ENCODE data around the gene PAPPA2.
"Not testable (repeated sequence)": the region's sequence is repeated elsewhere in the genome, so short reads cannot be mapped to it uniquely, and the experiment has no call there.

The PAPPA2 gene

GRCh38 chr1:176462674-176463378 is at the start of gene PAPPA2:
Gene PAPPA2, plus strand, starts transcription at chr1:176463175. Its CDS starts 93,148 bp downstream, at chr1:176556323.
- no peak for DNase-seq

- no peak for DNase-seq
These were observed 46.2 kb upstream of the PAPPA2 start for GRCh38 chr1:176416777-176417176.

- DNase-seq = not testable (repeated sequence)
These were observed 43.4 kb upstream of the PAPPA2 start for GRCh38 chr1:176419608-176420007.

GRCh38 chr1:176434234-176434633 is 28.7 kb upstream of the PAPPA2 start:
- DNase-seq = no peak

GRCh38 chr1:176436251-176436650 is 26.7 kb upstream of the PAPPA2 start:
- DNase-seq = no peak

- DNase-seq = no peak
These were observed 22.8 kb upstream of the PAPPA2 start for GRCh38 chr1:176440176-176440575.

- no peak for DNase-seq
These were observed 18.7 kb upstream of the PAPPA2 start for GRCh38 chr1:176444286-176444685.

- no peak for DNase-seq
These were observed 17.6 kb upstream of the PAPPA2 start for GRCh38 chr1:176445402-176445801.

GRCh38 chr1:176448340-176448739 is 14.6 kb upstream of the PAPPA2 start:
- DNase-seq = no peak

- no peak for DNase-seq
These were observed 12.4 kb upstream of the PAPPA2 start for GRCh38 chr1:176450526-176450925.

- not testable (repeated sequence) for DNase-seq
These were observed 11.2 kb upstream of the PAPPA2 start for GRCh38 chr1:176451741-176452140.

- no peak for DNase-seq
These were observed 6.2 kb upstream of the PAPPA2 start for GRCh38 chr1:176456795-176457194.

GRCh38 chr1:176460544-176461336 is 2.2 kb upstream of the PAPPA2 start:
- DNase-seq = no peak

GRCh38 chr1:176461576-176461975 is 1.4 kb upstream of the PAPPA2 start:
- no peak for DNase-seq

- DNase-seq = no peak
These were observed 3.5 kb downstream of the PAPPA2 start for GRCh38 chr1:176466514-176466913.

GRCh38 chr1:176469450-176470010 is 6.6 kb downstream of the PAPPA2 start:
- DNase-seq = no peak

GRCh38 chr1:176471338-176472121 is 8.6 kb downstream of the PAPPA2 start:
- no peak for DNase-seq

- no peak for DNase-seq
These were observed 17.0 kb downstream of the PAPPA2 start for GRCh38 chr1:176479971-176480370.

- no peak for DNase-seq
These were observed 17.8 kb downstream of the PAPPA2 start for GRCh38 chr1:176480750-176481149.

GRCh38 chr1:176485083-176485482 is 22.1 kb downstream of the PAPPA2 start:
- no peak for DNase-seq

GRCh38 chr1:176494436-176494835 is 31.5 kb downstream of the PAPPA2 start:
- DNase-seq = no peak

GRCh38 chr1:176499671-176500070 is 36.7 kb downstream of the PAPPA2 start:
- DNase-seq = no peak

- no peak for DNase-seq
These were observed 38.6 kb downstream of the PAPPA2 start for GRCh38 chr1:176501599-176501998.
